GM12875 (cell line): ENCODE results near the gene GRM7.

Experiments
- H3K4me3 ChIP-seq: one replicate; pipeline ENCODE4 v1.5.1; 2011; ENCODE audit warnings: low read depth, low read length, control low read depth
- TF ChIP-seq, protein P1 (sequence below): IDR thresholded peaks from 2 replicates; pipeline ENCODE4 v1.5.1; 2011; ENCODE audit warnings: low read depth, mild to moderate bottlenecking, control low read depth, inconsistent platforms, low read length, moderate library complexity, borderline replicate concordance; ENCODE audit not compliant: insufficient read depth

Gene GRM7

DNA sequence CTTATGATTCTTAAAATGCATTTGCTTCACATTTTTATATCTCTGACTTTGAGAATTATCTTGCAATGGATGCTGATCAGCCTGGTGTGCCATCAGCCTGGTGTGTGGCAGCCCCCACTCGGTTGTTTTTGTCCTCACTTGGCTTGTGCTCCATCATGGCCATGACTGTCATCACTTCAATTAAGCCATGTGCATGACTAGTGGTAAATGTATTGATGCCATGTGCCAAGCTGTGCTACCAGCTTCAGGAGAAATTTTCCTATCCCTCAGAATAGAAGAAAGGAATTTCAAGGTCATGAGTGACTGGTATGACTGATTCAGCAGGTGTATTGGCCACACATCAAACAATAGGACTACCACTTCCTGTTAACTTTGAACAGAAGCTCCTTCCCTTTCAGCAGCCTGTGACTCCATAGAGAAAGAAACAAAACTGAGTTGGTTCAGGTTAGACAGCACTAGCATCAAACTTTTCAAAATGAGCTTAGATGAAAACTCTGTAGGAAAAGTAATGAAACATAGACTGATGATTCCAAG, 251.7 kb downstream of the GRM7 start:
- TF ChIP-seq, protein P1, sequence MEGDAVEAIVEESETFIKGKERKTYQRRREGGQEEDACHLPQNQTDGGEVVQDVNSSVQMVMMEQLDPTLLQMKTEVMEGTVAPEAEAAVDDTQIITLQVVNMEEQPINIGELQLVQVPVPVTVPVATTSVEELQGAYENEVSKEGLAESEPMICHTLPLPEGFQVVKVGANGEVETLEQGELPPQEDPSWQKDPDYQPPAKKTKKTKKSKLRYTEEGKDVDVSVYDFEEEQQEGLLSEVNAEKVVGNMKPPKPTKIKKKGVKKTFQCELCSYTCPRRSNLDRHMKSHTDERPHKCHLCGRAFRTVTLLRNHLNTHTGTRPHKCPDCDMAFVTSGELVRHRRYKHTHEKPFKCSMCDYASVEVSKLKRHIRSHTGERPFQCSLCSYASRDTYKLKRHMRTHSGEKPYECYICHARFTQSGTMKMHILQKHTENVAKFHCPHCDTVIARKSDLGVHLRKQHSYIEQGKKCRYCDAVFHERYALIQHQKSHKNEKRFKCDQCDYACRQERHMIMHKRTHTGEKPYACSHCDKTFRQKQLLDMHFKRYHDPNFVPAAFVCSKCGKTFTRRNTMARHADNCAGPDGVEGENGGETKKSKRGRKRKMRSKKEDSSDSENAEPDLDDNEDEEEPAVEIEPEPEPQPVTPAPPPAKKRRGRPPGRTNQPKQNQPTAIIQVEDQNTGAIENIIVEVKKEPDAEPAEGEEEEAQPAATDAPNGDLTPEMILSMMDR: no peak
- H3K4me3 ChIP-seq: no peak overlapping the region

DNA sequence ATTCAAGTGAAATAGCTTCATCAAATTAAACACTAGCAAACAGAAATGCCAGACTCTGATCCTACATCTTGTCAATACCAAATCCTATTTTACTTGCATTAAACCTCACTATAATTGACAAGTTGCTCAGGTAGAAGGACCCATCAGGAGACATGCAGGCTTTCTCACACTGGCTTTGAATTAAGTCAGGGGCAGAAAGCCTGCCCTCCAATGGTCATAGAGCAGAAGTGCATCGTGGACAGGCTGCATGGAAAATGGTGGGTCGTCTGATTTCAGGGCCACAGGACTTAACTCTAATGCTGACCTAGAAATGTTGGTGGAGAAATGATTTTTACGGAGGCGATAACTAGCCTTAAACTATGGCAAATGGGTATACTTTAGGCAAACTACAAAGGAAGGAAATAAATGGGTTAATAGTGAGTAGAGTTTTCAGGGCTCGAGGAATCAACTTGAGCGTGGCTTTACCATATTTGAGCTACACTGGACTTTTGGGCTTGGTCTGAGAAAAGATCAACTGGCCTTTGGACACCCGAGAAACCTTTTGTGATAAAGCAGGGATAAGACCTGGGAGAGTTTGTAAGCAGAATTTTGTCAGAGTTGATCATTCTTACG, 283.9 kb downstream of the GRM7 start:
- H3K4me3 ChIP-seq: no peak overlapping the region
- TF ChIP-seq, protein P1: peak; percentile 64

DNA sequence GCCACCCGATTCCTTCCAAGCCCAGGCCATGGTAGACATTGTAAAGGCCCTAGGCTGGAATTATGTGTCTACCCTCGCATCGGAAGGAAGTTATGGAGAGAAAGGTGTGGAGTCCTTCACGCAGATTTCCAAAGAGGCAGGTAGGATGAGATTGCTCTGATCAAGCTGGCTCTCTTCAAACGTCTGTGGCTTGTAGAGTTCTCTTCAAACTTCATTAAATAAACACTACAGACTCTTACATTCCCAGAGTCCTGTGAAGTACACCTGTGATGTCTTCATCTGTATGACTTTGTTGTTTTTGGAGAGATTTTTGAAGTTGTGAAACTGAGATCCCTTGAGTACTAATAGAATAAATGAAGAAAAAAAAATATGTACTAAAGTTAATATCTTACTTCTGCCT, 285.6 kb downstream of the GRM7 start:
- TF ChIP-seq, protein P1: no peak
- H3K4me3 ChIP-seq: no peak overlapping the region

DNA sequence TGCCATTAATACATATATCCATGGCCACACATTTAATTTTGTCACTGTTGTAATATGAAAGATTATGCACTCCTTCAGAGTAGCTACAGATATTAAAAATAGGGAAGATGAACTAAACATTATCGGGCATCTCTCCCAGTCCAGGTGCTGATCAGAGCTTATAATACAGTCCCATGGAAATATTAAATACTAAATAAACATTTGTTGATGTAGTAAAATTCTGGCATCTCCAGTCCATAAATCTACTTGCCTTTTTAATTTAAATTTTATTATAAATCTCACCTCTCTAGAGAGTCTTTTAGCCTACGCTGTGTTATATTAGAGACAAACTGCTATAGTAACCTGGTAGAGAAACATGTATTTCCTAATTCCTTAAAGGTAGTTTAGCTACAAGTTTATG, 297.6 kb downstream of the GRM7 start:
- TF ChIP-seq, protein P1: no peak
- no peak overlapping the region for H3K4me3 ChIP-seq

DNA sequence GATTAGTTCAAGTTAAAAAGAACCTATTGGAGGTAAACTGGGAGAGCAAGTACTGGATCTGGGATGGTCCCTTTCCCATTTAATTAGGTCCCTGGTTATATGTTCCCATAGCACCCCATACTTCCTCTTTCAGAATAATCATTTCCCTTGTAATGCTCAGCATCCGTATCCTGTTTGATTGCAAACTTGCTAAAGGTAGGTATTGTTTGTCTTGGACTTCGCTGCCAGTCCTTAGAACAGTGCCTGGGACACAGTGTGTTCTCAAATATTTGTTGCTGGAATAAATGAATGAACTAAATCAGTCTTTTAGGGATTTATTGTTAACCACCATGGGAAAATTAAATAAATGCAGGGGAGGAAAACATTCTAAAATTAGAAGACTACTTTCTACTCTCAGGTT, 299.8 kb downstream of the GRM7 start:
- no peak overlapping the region for H3K4me3 ChIP-seq
- TF ChIP-seq, protein P1: no peak

DNA sequence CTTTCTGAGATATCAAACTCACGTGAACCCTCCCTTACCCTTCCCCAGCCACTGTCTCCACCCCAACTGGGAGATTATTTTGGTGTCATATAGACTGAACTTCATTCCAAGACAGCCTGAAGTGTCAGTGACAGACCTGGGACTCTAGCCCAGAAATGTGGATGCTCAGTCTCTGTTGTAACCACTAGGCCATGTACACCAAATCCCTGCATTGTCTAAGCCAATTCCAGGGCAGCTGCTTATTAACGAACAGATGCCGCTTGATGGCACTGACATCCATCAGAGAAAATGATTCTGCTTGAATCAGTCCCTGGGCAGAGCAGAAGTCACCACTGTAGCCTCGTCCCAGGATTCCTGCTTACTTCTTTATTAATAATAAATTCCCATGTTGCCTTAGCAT, 305.5 kb downstream of the GRM7 start:
- TF ChIP-seq, protein P1: no peak
- H3K4me3 ChIP-seq: no peak overlapping the region

DNA sequence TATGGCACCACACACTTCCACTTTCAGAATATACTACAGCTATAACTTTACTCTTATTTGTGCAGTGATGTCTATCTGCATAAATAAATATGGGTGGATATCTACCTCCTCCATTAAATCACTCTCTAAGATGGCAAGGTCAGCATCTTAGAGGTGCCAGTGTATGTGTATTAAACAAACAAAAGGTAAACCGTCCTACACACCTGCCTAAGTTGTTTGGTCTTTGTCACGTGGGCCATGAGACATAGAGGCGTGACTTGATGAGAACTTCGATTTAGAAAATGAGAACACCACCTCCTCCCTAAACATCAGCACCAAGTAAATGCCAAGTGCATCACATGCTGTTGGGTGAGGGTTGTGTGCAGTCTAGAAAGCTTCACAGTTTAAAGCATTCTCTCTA, 310.6 kb downstream of the GRM7 start:
- no peak overlapping the region for H3K4me3 ChIP-seq
- TF ChIP-seq, protein P1: no peak
